Psoas muscle (tissue), 8 donors: ENCODE results near the gene PRPF19. TPM values are rescaled to one million over a fixed set of nuclear protein-coding genes. Genes with fewer than 3 reads are reported as not detected.

ENCODE experiments used
- ATAC-seq, 4 donors: fragments of 200-7000 bp; cut with Tn5 transposase; one replicate each; pipeline ENCODE4 v1.9.1; 2020; ENCODE audit warnings: moderate library complexity in 3 of 4, mild to moderate bottlenecking in 2 of 4
- DNase-seq, 2 donors: peaks; one replicate each; pipeline ENCODE4 v3.0.0-alpha.2; 2020
- H3K27ac ChIP-seq: fragments of 200-600 bp; one replicate; pipeline ENCODE4 v1.8.0; 2022
- H3K27me3 ChIP-seq, 3 donors: fragments of 200-600 bp in 1 of 3; one replicate each; pipeline versions ENCODE4 v1.6.1 to v1.8.0; 2013 to 2022; ENCODE audit warnings: low read length in 2 of 3, mild to moderate bottlenecking in 2 of 3, moderate library complexity in 1 of 3; ENCODE audit not compliant: insufficient read depth in 3 of 3
- H3K36me3 ChIP-seq, 2 donors: fragments of 200-600 bp in 1 of 2; one replicate each; pipeline versions ENCODE4 v1.6.1 to v1.8.0; 2013 to 2022; ENCODE audit warnings: low read depth in 1 of 2, mild to moderate bottlenecking in 1 of 2, moderate library complexity in 1 of 2; ENCODE audit not compliant: insufficient read depth in 1 of 2
- H3K4me1 ChIP-seq: fragments of 200-600 bp; one replicate; pipeline ENCODE4 v1.8.0; 2022
- H3K4me3 ChIP-seq: fragments of 200-600 bp; one replicate; pipeline ENCODE4 v1.8.0; 2022; ENCODE audit warnings: mild to moderate bottlenecking
- H3K9me3 ChIP-seq: fragments of 200-600 bp; one replicate; pipeline ENCODE4 v1.8.0; 2022
- WGBS, 3 donors: extraction: QIAGEN DNeasy Blood & Tissue Kit; methylation state at CpG; one replicate each; pipeline versions ENCODE4 v1.1.6 to v1.1.7; 2013; 5-methylcytosine and 5-hydroxymethylcytosine counted together
- intact Hi-C, 2 donors: fragments of 100-400 bp; cut with DNase I; formaldehyde crosslinking; loops; one replicate each; pipeline versions ENCODE4 v1.11.0 to v1.14.2; 2022
- polyA plus RNA-seq, 3 donors: library from polyadenylated mRNA; stranded (reverse); fragments of 200-250 nt; gene quantifications; one replicate each; pipeline ENCODE4 v1.2.3, GENCODE V29; 2013
- total RNA-seq, 4 donors: library from RNA; stranded (reverse); fragmentation: NEBNext Ultra II Directional in 2 of 4; extraction: Animal tissue kit (Norgen Biotek cat#: 25700) in 2 of 4; gene quantifications; one replicate each; pipeline versions ENCODE4 v1.2.1 to v1.2.4, GENCODE V29; 2021 to 2023
- TF ChIP-seq, protein P1 (sequence below): fragments of 200-600 bp; IDR thresholded peaks from one replicate; pipeline ENCODE4 v1.8.0; 2022; ENCODE audit warnings: antibody characterized with exemption
- donor health status: healthy with polysubstance abuse.
- donor health status: DM: no; HTN: no; CAD: no; lungs with moderate emphysema.
- donor health status: Bipolar disorder and iron deficiency.
- donor health status: healthy.
- donor health status: DM: yes; HTN: yes; CAD: no.
- donor health status: DM: no; HTN: no; CAD: no.
- donor health status: DM: no; HTN: no; CAD: no.
- donor health status: DM: yes; HTN: yes; CAD: no.

Gene PRPF19
- total and polyA plus RNA-seq, 7 donors = 45.7 to 109 (median 67.4) TPM

DNA sequence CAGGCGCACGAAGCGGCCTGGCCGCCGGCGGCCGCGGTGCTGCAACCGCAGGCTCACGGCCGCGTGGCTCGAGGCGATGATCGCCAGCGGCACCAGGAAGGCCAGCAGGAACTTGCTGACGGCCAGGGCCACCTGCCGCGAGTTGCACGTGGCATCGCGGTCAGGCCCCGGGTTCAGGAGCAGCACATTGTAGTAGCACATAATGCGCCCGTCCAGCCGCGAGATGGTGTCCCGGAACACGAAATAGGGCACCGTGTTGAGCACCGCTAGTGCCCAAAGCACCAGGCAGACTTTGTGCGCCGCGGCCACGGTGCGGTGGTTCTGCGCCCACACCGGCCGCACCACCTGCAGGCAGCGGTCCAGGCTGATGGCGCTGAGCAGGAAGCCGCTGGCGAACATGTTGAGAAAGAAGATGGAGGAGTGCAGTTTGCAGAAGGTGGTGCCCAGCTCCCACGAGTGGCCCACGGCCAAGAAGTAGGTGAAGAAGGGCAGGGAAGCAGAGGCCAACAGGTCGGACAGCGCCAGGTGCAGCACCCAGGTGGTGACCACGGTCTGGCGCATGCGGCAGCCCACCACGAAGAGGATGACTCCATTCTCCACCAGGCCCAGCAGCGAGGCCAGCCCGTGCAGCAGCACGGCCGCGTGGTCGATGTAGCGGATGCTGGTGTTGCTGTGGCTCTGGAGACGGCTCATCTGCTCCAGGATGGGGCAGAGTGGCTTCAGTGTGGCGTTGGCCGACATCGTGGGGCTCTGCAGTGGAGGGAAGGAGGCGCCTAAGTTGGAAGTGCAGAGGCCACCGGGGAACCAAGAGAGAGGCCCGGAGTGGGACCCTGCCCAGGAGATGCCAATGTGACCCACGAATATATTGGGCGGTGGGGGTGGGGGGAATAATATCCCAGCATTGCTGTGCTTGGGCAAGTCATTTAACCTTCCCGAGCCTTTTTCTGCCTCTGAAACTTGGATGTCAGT, 53.1 kb downstream of the PRPF19 start:
- Histone ChIP-seq H3K36me3 (peaks cover 3 to 52% of the 10 kb centered on the region in 2 donors), H3K27ac (no peak overlapping the region), H3K4me3 (no peak overlapping the region), H3K27me3 (no peaks in the 10 kb centered on the region), H3K4me1 (no peaks in the 10 kb centered on the region), H3K9me3 (no peaks in the 10 kb centered on the region)
- WGBS, 3 donors = 87 to 91% (median 89%) methylated on average over 64 to 68 of the region's 68 CpGs
- DNase-seq (peak in 1 of 2 donors; percentile 43), ATAC-seq (no peak)
- intact Hi-C loops = no loop called here
- TF ChIP-seq, protein P1, sequence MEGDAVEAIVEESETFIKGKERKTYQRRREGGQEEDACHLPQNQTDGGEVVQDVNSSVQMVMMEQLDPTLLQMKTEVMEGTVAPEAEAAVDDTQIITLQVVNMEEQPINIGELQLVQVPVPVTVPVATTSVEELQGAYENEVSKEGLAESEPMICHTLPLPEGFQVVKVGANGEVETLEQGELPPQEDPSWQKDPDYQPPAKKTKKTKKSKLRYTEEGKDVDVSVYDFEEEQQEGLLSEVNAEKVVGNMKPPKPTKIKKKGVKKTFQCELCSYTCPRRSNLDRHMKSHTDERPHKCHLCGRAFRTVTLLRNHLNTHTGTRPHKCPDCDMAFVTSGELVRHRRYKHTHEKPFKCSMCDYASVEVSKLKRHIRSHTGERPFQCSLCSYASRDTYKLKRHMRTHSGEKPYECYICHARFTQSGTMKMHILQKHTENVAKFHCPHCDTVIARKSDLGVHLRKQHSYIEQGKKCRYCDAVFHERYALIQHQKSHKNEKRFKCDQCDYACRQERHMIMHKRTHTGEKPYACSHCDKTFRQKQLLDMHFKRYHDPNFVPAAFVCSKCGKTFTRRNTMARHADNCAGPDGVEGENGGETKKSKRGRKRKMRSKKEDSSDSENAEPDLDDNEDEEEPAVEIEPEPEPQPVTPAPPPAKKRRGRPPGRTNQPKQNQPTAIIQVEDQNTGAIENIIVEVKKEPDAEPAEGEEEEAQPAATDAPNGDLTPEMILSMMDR = no peak

DNA sequence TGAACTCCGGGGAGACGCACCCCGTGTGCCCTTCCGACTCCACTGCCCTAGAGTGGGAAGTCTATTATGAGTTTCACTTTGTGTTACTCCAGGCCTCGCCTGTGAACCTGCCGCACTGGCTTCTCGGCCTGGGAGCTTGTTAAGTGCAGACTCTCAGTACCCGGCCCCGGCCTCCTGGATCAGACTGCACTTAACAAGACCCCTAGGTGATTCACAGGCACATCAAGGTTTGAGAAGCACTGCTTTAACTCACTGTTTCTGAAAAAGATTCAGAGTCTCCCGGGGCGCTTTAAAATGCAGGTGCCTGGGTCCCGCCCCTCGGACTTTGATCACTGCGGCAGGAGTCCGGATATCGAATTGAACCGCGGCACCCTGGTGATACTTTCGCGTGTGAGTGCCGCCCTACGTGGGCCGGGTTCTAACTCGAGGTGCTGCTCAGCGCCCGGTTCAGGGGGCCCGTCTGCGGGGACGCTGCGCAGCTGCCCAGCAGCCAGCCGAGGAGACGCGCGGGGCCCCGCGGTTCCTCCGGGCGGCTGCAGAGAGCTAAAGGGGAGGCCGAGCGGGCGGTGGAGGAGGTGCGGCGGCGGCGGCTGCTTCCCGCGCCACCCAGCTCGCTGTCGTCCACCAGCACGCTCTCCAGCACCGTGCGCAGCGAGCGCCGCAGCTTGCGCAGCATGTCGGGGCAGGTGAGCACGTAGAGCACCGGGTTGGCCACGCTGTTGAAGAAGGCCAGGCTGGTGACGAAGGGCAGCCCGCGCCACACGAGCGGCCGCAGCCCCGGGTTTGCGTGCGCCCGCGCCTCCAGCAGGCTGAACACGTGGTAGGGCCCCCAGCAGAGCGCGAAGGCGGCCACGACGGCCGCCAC, 54.0 kb downstream of the PRPF19 start:
- intact Hi-C loops = no loop called here
- DNase-seq = peak in 1 of 2 donors; percentile 34
- H3K27me3 ChIP-seq = no peaks in the 10 kb centered on the region
- TF ChIP-seq, protein P1 = no peak
- 60 to 69% (median 69%) methylated on average over 67 to 78 of the region's 78 CpGs for WGBS, 3 donors
- no peaks in the 10 kb centered on the region for H3K4me1 ChIP-seq
- no peak overlapping the region for H3K4me3 ChIP-seq
- no peaks in the 10 kb centered on the region for H3K9me3 ChIP-seq
- no peak for ATAC-seq
- H3K27ac ChIP-seq = no peak overlapping the region
- peaks cover 3 to 62% of the 10 kb centered on the region in 2 donors for H3K36me3 ChIP-seq

DNA sequence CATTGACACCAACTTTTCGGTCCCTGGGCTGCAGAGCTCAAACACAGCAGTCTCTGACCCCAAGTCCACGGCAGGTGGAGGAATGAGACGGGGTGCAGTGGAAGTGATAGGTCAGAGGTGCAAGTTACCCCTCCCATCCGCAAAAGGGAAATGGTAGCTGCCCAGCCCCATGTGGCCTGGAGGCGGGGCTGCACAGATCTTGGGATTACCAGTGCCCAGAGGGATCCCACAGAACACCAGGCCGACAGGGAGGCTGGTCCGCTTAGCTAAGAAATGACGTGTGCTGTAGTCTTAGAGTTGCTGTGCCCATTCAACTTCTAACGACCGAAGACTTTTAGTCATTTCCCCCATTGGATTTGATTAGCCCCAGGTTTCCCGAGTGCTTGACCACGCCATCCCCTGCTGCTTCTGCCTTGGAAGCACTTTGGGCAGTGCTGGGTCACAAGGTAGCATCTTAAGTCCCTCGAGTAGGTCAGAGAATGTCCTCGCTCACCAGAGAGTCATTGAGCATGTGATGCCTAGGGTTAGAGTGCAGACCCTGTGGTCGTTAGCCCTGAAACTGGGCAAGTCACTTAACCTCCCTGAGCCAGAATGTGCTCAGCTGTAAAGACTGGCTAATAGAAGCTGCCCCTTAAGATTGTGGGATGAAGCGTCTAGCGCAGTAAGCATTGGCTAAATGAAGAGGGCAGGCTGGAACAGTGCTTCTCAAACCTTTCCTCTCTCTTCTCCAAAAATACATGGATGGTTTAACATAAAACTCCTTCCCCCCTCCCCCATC, 54.9 kb downstream of the PRPF19 start:
- no peaks in the 10 kb centered on the region for H3K9me3 ChIP-seq
- peaks cover 3 to 67% of the 10 kb centered on the region in 2 donors for H3K36me3 ChIP-seq
- no peak overlapping the region for H3K27ac ChIP-seq
- intact Hi-C loops = no loop called here
- no peak overlapping the region for H3K4me3 ChIP-seq
- ATAC-seq = no peak
- H3K27me3 ChIP-seq = no peaks in the 10 kb centered on the region
- TF ChIP-seq, protein P1 = no peak
- 85 to 90% (median 86%) methylated on average over 17 of the region's 17 CpGs for WGBS, 3 donors
- no peaks in the 10 kb centered on the region for H3K4me1 ChIP-seq
- peak in 1 of 2 donors; percentile 16 for DNase-seq
